ENCODE results near the gene CMBL.

GRCh38 chr5:10250806-10251276, 56.9 kb downstream of the CMBL start:
- TF ChIP-seq CTCF (IDR thresholded peaks at IDR 0.05) = no peak
- TF ChIP-seq POLR2A (IDR thresholded peaks at IDR 0.05) = no peak

Data from vagina (tissue), 2 donors.